Vagina (tissue), 2 donors: ENCODE data around the gene HK2. TPM values are rescaled to one million over a fixed set of nuclear protein-coding genes. Genes with fewer than 3 reads are reported as not detected.
"Not testable (repeated sequence)": the region's sequence is repeated elsewhere in the genome, so short reads cannot be mapped to it uniquely, and the experiment has no call there.

Experiments used
- DNase-seq, 2 donors: peaks; one replicate each; pipeline ENCODE4 v3.0.0-alpha.2; 2017; ENCODE audit errors: extremely low spot score in 2 of 2
- H3K27ac ChIP-seq: fragments of 200-600 bp; sonication (generic); one replicate; pipeline ENCODE4 v1.5.1; 2019
- H3K27me3 ChIP-seq: fragments of 200-600 bp; sonication (generic); one replicate; pipeline ENCODE4 v1.5.1; 2019
- H3K36me3 ChIP-seq, 2 donors: fragments of 200-600 bp; sonication (generic); one replicate each; pipeline ENCODE4 v1.5.1; 2017 to 2019
- H3K4me1 ChIP-seq: fragments of 200-600 bp; sonication (generic); one replicate; pipeline ENCODE4 v1.5.1; 2019
- H3K4me3 ChIP-seq, 2 donors: fragments of 200-600 bp; sonication (generic); 1 replicate in 1 of 2; 2 replicates in 1 of 2; pipeline ENCODE4 v1.5.1; 2016 to 2019
- H3K9me3 ChIP-seq: fragments of 200-600 bp; sonication (generic); one replicate; pipeline ENCODE4 v1.5.1; 2019
- CTCF ChIP-seq, 3 experiments: fragments of 450-650 bp in 2 of 3; fragments of 200-600 bp in 1 of 3; sonication (generic) in 1 of 3; IDR thresholded peaks; one replicate each; pipeline ENCODE4 v1.5.1; 2017 to 2019; ENCODE audit warnings: antibody characterized with exemption in 3 of 3, mild to moderate bottlenecking in 2 of 3, moderate library complexity in 2 of 3
- POLR2A ChIP-seq, 2 donors: fragments of 450-650 bp; IDR thresholded peaks; one replicate each; pipeline ENCODE4 v1.6.1; 2017; ENCODE audit warnings: antibody characterized with exemption in 2 of 2, mild to moderate bottlenecking in 2 of 2, moderate library complexity in 2 of 2
- POLR2AphosphoS5 ChIP-seq, 2 donors: sonication (generic); formaldehyde crosslinking; IDR thresholded peaks; one replicate each; pipeline ENCODE4 v1.9.0; 2017; ENCODE audit warnings: antibody characterized with exemption in 2 of 2, mild to moderate bottlenecking in 2 of 2, low read depth in 1 of 2; ENCODE audit not compliant: insufficient read depth in 1 of 2
- intact Hi-C: fragments of 100-400 bp; cut with DNase I; formaldehyde crosslinking; loops from one replicate; pipeline ENCODE4 v1.15.1; 2023
- total RNA-seq: library from RNA; depleted of rRNA; stranded (reverse); fragments of >200 nt; gene quantifications from one replicate; pipeline ENCODE4 v1.2.3, GENCODE V29; 2016

Gene HK2
- total RNA-seq, 1 donor from 2014 or later = 5.4 TPM

GRCh38 chr2:74854401-74854800, 20.5 kb downstream of the HK2 start:
- intact Hi-C loops = no loop called here
- Histone ChIP-seq H3K4me3 (no peak overlapping the region), H3K27ac (no peak overlapping the region), H3K4me1 (peaks cover 8% of the 10 kb centered on the region), H3K27me3 (no peaks in the 10 kb centered on the region), H3K9me3 (no peaks in the 10 kb centered on the region), H3K36me3 (no peaks in the 10 kb centered on the region)
- DNase-seq = no peak
- TF ChIP-seq POLR2AphosphoS5 (IDR thresholded peaks at IDR 0.05; ENCODE audit: insufficient read depth in 1 of 2, low read depth in 1 of 2) (no peak), CTCF (IDR thresholded peaks at IDR 0.05) (no peak), POLR2A (IDR thresholded peaks at IDR 0.05) (no peak)

GRCh38 chr2:74855114-74855707, 21.3 kb downstream of the HK2 start:
- DNase-seq, H3K27me3 ChIP-seq, H3K9me3 ChIP-seq, intact Hi-C loops, H3K36me3 ChIP-seq, H3K4me1 ChIP-seq, H3K27ac ChIP-seq, H3K4me3 ChIP-seq: not testable (repeated sequence)

GRCh38 chr2:74856004-74856578, 22.2 kb downstream of the HK2 start:
- DNase-seq = no peak
- Histone ChIP-seq H3K4me1 (peaks cover under 1% of the 10 kb centered on the region), H3K27ac (no peak overlapping the region), H3K4me3 (no peak overlapping the region), H3K27me3 (no peaks in the 10 kb centered on the region), H3K9me3 (no peaks in the 10 kb centered on the region), H3K36me3 (no peaks in the 10 kb centered on the region)
- intact Hi-C loops = no loop called here
- no peak for TF ChIP-seq CTCF (IDR thresholded peaks at IDR 0.05)
- no peak for TF ChIP-seq POLR2AphosphoS5 (IDR thresholded peaks at IDR 0.05; ENCODE audit: insufficient read depth in 1 of 2, low read depth in 1 of 2)
- TF ChIP-seq POLR2A (IDR thresholded peaks at IDR 0.05) = no peak

- no peak overlapping the region for H3K4me3 ChIP-seq
- H3K36me3 ChIP-seq = no peaks in the 10 kb centered on the region
- DNase-seq = no peak
- H3K27me3 ChIP-seq = no peaks in the 10 kb centered on the region
- TF ChIP-seq CTCF (IDR thresholded peaks at IDR 0.05) = no peak
- TF ChIP-seq POLR2AphosphoS5 (IDR thresholded peaks at IDR 0.05; ENCODE audit: insufficient read depth in 1 of 2, low read depth in 1 of 2) = no peak
- no peak for TF ChIP-seq POLR2A (IDR thresholded peaks at IDR 0.05)
- H3K4me1 ChIP-seq = no peaks in the 10 kb centered on the region
- H3K27ac ChIP-seq = no peak overlapping the region
- intact Hi-C loops = no loop called here
- no peaks in the 10 kb centered on the region for H3K9me3 ChIP-seq
These were observed 22.7 kb downstream of the HK2 start for GRCh38 chr2:74856599-74856998.

GRCh38 chr2:74857215-74857614, 23.3 kb downstream of the HK2 start:
- no peak for TF ChIP-seq CTCF (IDR thresholded peaks at IDR 0.05)
- TF ChIP-seq POLR2A (IDR thresholded peaks at IDR 0.05) = no peak
- TF ChIP-seq POLR2AphosphoS5 (IDR thresholded peaks at IDR 0.05; ENCODE audit: insufficient read depth in 1 of 2, low read depth in 1 of 2) = no peak
- intact Hi-C loops = no loop called here
- Histone ChIP-seq H3K9me3 (no peaks in the 10 kb centered on the region), H3K27me3 (no peaks in the 10 kb centered on the region), H3K4me3 (no peak overlapping the region), H3K4me1 (no peaks in the 10 kb centered on the region), H3K27ac (no peak overlapping the region), H3K36me3 (no peaks in the 10 kb centered on the region)
- no peak for DNase-seq
